HEK293 (cell line): ENCODE data around the gene AMER3.

Experiments used
- KLF16 ChIP-seq: fragments of 450-650 bp; formaldehyde crosslinking; IDR thresholded peaks from 2 replicates; pipeline ENCODE4 v1.5.1; 2017; ENCODE audit warnings: missing biosample characterization, missing genetic modification characterization
- MYNN ChIP-seq: fragments of 450-650 bp; formaldehyde crosslinking; IDR thresholded peaks from 2 replicates; pipeline ENCODE4 v1.5.1; 2016; ENCODE audit warnings: missing biosample characterization, missing genetic modification characterization, borderline replicate concordance
- OVOL3 ChIP-seq: fragments of 450-650 bp; formaldehyde crosslinking; IDR thresholded peaks from 2 replicates; pipeline ENCODE4 v1.5.1; 2016; ENCODE audit warnings: missing biosample characterization, missing genetic modification characterization
- REPIN1 ChIP-seq: fragments of 450-650 bp; formaldehyde crosslinking; IDR thresholded peaks from 2 replicates; pipeline ENCODE4 v1.5.1; 2017; ENCODE audit warnings: missing biosample characterization, missing genetic modification characterization, low read depth
- TCF7L2 ChIP-seq: IDR thresholded peaks from 2 replicates; pipeline ENCODE4 v1.6.1; 2011; ENCODE audit warnings: low read depth, mild to moderate bottlenecking, inconsistent platforms, low read length, moderate library complexity, borderline replicate concordance
- ZBTB1 ChIP-seq: fragments of 450-650 bp; formaldehyde crosslinking; IDR thresholded peaks from 2 replicates; pipeline ENCODE4 v1.5.1; 2016; ENCODE audit warnings: missing biosample characterization, missing genetic modification characterization
- ZBTB17 ChIP-seq: fragments of 450-650 bp; formaldehyde crosslinking; IDR thresholded peaks from 2 replicates; pipeline ENCODE4 v1.5.1; 2016; ENCODE audit warnings: missing biosample characterization, missing genetic modification characterization
- ZBTB48 ChIP-seq: fragments of 450-650 bp; formaldehyde crosslinking; IDR thresholded peaks from 2 replicates; pipeline ENCODE4 v1.5.1; 2016; ENCODE audit warnings: missing biosample characterization, missing genetic modification characterization
- ZFHX2 ChIP-seq: fragments of 450-650 bp; formaldehyde crosslinking; conservative IDR thresholded peaks from 2 replicates; pipeline ENCODE4 v1.5.1; 2016; ENCODE audit warnings: missing biosample characterization, missing genetic modification characterization
- ZIC2 ChIP-seq: fragments of 450-650 bp; formaldehyde crosslinking; IDR thresholded peaks from 2 replicates; pipeline ENCODE4 v1.5.1; 2016; ENCODE audit warnings: missing biosample characterization, missing genetic modification characterization
- ZNF155 ChIP-seq: fragments of 450-650 bp; formaldehyde crosslinking; IDR thresholded peaks from 2 replicates; pipeline ENCODE4 v1.5.1; 2016; ENCODE audit warnings: missing biosample characterization, missing genetic modification characterization
- ZNF175 ChIP-seq: fragments of 450-650 bp; formaldehyde crosslinking; IDR thresholded peaks from 2 replicates; pipeline ENCODE4 v1.5.1; 2016; ENCODE audit warnings: missing biosample characterization, missing genetic modification characterization
- ZNF2 ChIP-seq: fragments of 450-650 bp; formaldehyde crosslinking; IDR thresholded peaks from 2 replicates; pipeline ENCODE4 v1.5.1; 2016; ENCODE audit warnings: missing biosample characterization, missing genetic modification characterization
- ZNF214 ChIP-seq: fragments of 450-650 bp; formaldehyde crosslinking; IDR thresholded peaks from 2 replicates; pipeline ENCODE4 v1.5.1; 2017; ENCODE audit warnings: missing biosample characterization, mild to moderate bottlenecking, missing genetic modification characterization, borderline replicate concordance
- ZNF221 ChIP-seq: fragments of 450-650 bp; formaldehyde crosslinking; IDR thresholded peaks from 2 replicates; pipeline ENCODE4 v1.5.1; 2017; ENCODE audit warnings: missing biosample characterization, missing genetic modification characterization, borderline replicate concordance
- ZNF274 ChIP-seq, 2 experiments: fragments of 200-500 bp in 1 of 2; fragments of 450-650 bp in 1 of 2; sonication (Bioruptor generic) in 1 of 2; formaldehyde crosslinking in 1 of 2; IDR thresholded peaks; 2 replicates each; pipeline versions ENCODE4 v1.5.1 to v1.6.1; 2014 to 2016; ENCODE audit warnings: borderline replicate concordance in 1 of 2, inconsistent platforms in 1 of 2, low read length in 1 of 2, missing biosample characterization in 1 of 2, missing genetic modification characterization in 1 of 2
- ZNF302 ChIP-seq: fragments of 450-650 bp; formaldehyde crosslinking; IDR thresholded peaks from 2 replicates; pipeline ENCODE4 v1.5.1; 2016; ENCODE audit warnings: missing biosample characterization, missing genetic modification characterization, low read depth
- ZNF341 ChIP-seq: fragments of 450-650 bp; formaldehyde crosslinking; IDR thresholded peaks from 2 replicates; pipeline ENCODE4; 2016; ENCODE audit warnings: low read depth, missing biosample characterization, missing genetic modification characterization
- ZNF366 ChIP-seq: fragments of 450-650 bp; formaldehyde crosslinking; conservative IDR thresholded peaks from 2 replicates; pipeline ENCODE4 v1.5.1; 2016; ENCODE audit warnings: missing biosample characterization, missing genetic modification characterization
- ZNF423 ChIP-seq: fragments of 450-650 bp; formaldehyde crosslinking; IDR thresholded peaks from 2 replicates; pipeline ENCODE4 v1.5.1; 2016; ENCODE audit warnings: missing biosample characterization, missing genetic modification characterization
- ZNF501 ChIP-seq: fragments of 450-650 bp; formaldehyde crosslinking; IDR thresholded peaks from 2 replicates; pipeline ENCODE4 v1.5.1; 2016; ENCODE audit warnings: missing biosample characterization, missing genetic modification characterization
- ZNF530 ChIP-seq: fragments of 450-650 bp; formaldehyde crosslinking; IDR thresholded peaks from 2 replicates; pipeline ENCODE4 v1.5.1; 2016; ENCODE audit warnings: low read depth, missing biosample characterization, missing genetic modification characterization
- ZNF621 ChIP-seq: fragments of 450-650 bp; formaldehyde crosslinking; IDR thresholded peaks from 2 replicates; pipeline ENCODE4 v1.5.1; 2017; ENCODE audit warnings: missing biosample characterization, missing genetic modification characterization
- ZNF623 ChIP-seq: fragments of 450-650 bp; formaldehyde crosslinking; IDR thresholded peaks from 2 replicates; pipeline ENCODE4 v1.5.1; 2016; ENCODE audit warnings: missing biosample characterization, missing genetic modification characterization
- ZNF670 ChIP-seq: fragments of 450-650 bp; formaldehyde crosslinking; IDR thresholded peaks from 2 replicates; pipeline ENCODE4 v1.5.1; 2016; ENCODE audit warnings: missing biosample characterization, missing genetic modification characterization, low read depth
- ZNF707 ChIP-seq: fragments of 450-650 bp; formaldehyde crosslinking; IDR thresholded peaks from 2 replicates; pipeline ENCODE4 v1.5.1; 2016; ENCODE audit warnings: missing biosample characterization, missing genetic modification characterization
- ZNF76 ChIP-seq: fragments of 450-650 bp; formaldehyde crosslinking; IDR thresholded peaks from 2 replicates; pipeline ENCODE4; 2016; ENCODE audit warnings: low read depth, missing biosample characterization, missing genetic modification characterization, borderline replicate concordance
- ZNF791 ChIP-seq: fragments of 450-650 bp; formaldehyde crosslinking; IDR thresholded peaks from 2 replicates; pipeline ENCODE4 v1.5.1; 2016; ENCODE audit warnings: missing biosample characterization, missing genetic modification characterization
- ZNF837 ChIP-seq: fragments of 450-650 bp; formaldehyde crosslinking; IDR thresholded peaks from 2 replicates; pipeline ENCODE4 v1.5.1; 2016; ENCODE audit warnings: missing biosample characterization, missing genetic modification characterization
- ZSCAN16 ChIP-seq: fragments of 450-650 bp; formaldehyde crosslinking; IDR thresholded peaks from 2 replicates; pipeline ENCODE4 v1.5.1; 2016; ENCODE audit warnings: missing biosample characterization, missing genetic modification characterization
- TF ChIP-seq, protein P1 (sequence below): fragments of 450-650 bp; formaldehyde crosslinking; IDR thresholded peaks from 2 replicates; pipeline ENCODE4 v1.5.1; 2016; ENCODE audit warnings: missing biosample characterization, missing genetic modification characterization
- TF ChIP-seq, protein P2 (sequence below): fragments of 450-650 bp; formaldehyde crosslinking; IDR thresholded peaks from 2 replicates; pipeline ENCODE4 v1.5.1; 2016; ENCODE audit warnings: missing biosample characterization, missing genetic modification characterization
- TF ChIP-seq, protein P3 (sequence below): fragments of 450-650 bp; formaldehyde crosslinking; IDR thresholded peaks from 2 replicates; pipeline ENCODE4; 2016; ENCODE audit warnings: missing biosample characterization, missing genetic modification characterization
- TF ChIP-seq, protein P4 (sequence below): fragments of 450-650 bp; formaldehyde crosslinking; IDR thresholded peaks from 2 replicates; pipeline ENCODE4 v1.5.1; 2016; ENCODE audit warnings: missing biosample characterization, missing genetic modification characterization
- TF ChIP-seq, protein P5 (sequence below): fragments of 450-650 bp; formaldehyde crosslinking; IDR thresholded peaks from 2 replicates; pipeline ENCODE4 v1.5.1; 2016; ENCODE audit warnings: missing biosample characterization, missing genetic modification characterization

The AMER3 gene

DNA sequence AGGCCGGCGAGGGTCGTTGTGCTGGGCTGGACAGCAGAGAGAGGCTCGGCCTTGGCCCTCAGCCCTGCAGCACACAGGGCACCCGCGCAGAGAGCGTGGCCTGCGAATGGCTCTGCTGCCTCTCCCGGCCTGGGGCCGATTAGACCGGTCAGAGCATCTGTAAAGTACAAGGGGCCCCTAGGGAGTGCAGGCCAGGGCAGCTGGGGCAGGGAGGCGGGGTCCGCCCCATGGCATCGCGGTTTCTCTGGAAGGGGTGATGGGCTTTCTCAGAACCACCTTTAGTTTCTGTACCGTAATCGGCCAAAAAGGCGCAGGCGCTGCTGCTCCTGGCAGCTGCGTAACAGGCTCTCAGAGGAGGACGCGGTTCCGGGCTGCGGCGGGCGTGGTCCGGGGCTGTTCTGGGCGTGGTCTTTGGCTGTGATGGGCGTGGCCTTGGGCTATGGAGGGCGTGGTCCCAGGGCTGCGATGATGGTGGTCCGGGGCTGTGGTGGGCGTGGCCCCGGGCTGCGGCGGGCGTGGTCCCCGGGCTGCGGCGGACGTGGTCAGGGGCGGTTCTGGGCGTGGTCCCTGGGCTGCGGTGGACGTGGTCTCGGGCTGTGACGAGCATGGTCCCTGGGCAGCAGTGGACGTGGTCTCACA, 27.9 kb upstream of the AMER3 start (continued):
- TF ChIP-seq ZNF76 (tag by site-specific recombination) (0 out of 2 replicates have a peak, but pooled peaks have one; percentile 25), ZBTB1 (no peak), ZNF707 (tag by site-specific recombination) (no peak), ZNF221 (no peak), ZNF530 (tag by site-specific recombination) (no peak), ZNF621 (tag by site-specific recombination) (no peak), ZNF341 (tag by site-specific recombination) (peak; percentile 39; the same call in 1 of the 2 replicates), ZNF791 (tag by site-specific recombination) (no peak), REPIN1 (no peak), KLF16 (tag by site-specific recombination) (no peak), ZNF274 (IDR thresholded peaks at IDR 0.05; ENCODE audit: low read length) (no peak), ZNF274 (tag by site-specific recombination; IDR thresholded peaks at IDR 0.05; ENCODE audit: borderline replicate concordance) (no peak), ZSCAN16 (tag by site-specific recombination) (no peak), ZNF366 (tag by site-specific recombination) (no peak), ZNF623 (tag by site-specific recombination) (no peak), ZNF175 (tag by site-specific recombination) (no peak), ZNF423 (tag by site-specific recombination) (no peak), ZIC2 (tag by site-specific recombination) (no peak), ZNF214 (tag by site-specific recombination) (no peak), ZNF302 (tag by site-specific recombination) (no peak), OVOL3 (tag by site-specific recombination) (no peak), ZNF2 (tag by site-specific recombination) (no peak), ZNF501 (tag by site-specific recombination) (no peak), ZFHX2 (no peak), TCF7L2 (no peak), ZNF837 (tag by site-specific recombination) (no peak), ZBTB48 (tag by site-specific recombination) (peak; percentile 70), ZNF670 (tag by site-specific recombination) (no peak), MYNN (no peak), ZNF155 (tag by site-specific recombination) (no peak), ZBTB17 (tag by site-specific recombination) (0 out of 2 replicates have a peak, but pooled peaks have one; percentile 25)
- TF ChIP-seq, protein P1, sequence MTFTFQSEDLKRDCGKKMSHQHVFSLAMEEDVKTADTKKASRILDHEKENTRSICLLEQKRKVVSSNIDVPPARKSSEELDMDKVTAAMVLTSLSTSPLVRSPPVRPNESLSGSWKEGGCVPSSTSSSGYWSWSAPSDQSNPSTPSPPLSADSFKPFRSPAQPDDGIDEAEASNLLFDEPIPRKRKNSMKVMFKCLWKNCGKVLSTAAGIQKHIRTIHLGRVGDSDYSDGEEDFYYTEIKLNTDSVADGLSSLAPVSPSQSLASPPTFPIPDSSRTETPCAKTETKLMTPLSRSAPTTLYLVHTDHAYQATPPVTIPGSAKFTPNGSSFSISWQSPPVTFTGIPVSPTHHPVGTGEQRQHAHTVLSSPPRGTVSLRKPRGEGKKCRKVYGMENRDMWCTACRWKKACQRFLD (tag by site-specific recombination) = no peak
- TF ChIP-seq, protein P2, sequence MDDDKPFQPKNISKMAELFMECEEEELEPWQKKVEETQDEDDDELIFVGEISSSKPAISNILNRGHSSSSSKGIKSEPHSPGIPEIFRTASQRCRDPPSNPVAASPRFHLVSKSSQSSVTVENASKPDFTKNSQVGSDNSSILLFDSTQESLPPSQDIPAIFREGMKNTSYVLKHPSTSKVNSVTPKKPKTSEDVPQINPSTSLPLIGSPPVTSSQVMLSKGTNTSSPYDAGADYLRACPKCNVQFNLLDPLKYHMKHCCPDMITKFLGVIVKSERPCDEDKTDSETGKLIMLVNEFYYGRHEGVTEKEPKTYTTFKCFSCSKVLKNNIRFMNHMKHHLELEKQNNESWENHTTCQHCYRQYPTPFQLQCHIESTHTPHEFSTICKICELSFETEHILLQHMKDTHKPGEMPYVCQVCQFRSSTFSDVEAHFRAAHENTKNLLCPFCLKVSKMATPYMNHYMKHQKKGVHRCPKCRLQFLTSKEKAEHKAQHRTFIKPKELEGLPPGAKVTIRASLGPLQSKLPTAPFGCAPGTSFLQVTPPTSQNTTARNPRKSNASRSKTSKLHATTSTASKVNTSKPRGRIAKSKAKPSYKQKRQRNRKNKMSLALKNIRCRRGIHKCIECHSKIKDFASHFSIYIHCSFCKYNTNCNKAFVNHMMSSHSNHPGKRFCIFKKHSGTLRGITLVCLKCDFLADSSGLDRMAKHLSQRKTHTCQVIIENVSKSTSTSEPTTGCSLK (tag by site-specific recombination) = no peak
- TF ChIP-seq, protein P3, sequence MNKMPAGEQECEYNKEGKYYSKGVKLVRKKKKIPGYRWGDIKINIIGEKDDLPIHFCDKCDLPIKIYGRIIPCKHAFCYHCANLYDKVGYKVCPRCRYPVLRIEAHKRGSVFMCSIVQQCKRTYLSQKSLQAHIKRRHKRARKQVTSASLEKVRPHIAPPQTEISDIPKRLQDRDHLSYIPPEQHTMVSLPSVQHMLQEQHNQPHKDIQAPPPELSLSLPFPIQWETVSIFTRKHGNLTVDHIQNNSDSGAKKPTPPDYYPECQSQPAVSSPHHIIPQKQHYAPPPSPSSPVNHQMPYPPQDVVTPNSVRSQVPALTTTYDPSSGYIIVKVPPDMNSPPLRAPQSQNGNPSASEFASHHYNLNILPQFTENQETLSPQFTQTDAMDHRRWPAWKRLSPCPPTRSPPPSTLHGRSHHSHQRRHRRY (tag by site-specific recombination) = no peak
- TF ChIP-seq, protein P4, sequence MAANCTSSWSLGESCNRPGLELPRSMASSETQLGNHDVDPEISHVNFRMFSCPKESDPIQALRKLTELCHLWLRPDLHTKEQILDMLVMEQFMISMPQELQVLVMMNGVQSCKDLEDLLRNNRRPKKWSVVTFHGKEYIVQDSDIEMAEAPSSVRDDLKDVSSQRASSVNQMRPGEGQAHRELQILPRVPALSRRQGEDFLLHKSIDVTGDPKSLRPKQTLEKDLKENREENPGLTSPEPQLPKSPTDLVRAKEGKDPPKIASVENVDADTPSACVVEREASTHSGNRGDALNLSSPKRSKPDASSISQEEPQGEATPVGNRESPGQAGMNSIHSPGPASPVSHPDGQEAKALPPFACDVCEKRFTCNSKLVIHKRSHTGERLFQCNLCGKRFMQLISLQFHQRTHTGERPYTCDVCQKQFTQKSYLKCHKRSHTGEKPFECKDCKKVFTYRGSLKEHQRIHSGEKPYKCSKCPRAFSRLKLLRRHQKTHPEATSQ (tag by site-specific recombination) = no peak
- TF ChIP-seq, protein P5, sequence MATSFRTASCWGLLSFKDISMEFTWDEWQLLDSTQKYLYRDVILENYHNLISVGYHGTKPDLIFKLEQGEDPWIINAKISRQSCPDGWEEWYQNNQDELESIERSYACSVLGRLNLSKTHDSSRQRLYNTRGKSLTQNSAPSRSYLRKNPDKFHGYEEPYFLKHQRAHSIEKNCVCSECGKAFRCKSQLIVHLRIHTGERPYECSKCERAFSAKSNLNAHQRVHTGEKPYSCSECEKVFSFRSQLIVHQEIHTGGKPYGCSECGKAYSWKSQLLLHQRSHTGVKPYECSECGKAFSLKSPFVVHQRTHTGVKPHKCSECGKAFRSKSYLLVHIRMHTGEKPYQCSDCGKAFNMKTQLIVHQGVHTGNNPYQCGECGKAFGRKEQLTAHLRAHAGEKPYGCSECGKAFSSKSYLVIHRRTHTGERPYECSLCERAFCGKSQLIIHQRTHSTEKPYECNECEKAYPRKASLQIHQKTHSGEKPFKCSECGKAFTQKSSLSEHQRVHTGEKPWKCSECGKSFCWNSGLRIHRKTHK (tag by site-specific recombination) = no peak
